ENCODE measurements around the gene NOP10. TPM values are rescaled to one million over a fixed set of nuclear protein-coding genes. Genes with fewer than 3 reads are reported as not detected.

The NOP10 gene
- total RNA-seq, 1 experiment from 2014 or later = 235 TPM

DNA sequence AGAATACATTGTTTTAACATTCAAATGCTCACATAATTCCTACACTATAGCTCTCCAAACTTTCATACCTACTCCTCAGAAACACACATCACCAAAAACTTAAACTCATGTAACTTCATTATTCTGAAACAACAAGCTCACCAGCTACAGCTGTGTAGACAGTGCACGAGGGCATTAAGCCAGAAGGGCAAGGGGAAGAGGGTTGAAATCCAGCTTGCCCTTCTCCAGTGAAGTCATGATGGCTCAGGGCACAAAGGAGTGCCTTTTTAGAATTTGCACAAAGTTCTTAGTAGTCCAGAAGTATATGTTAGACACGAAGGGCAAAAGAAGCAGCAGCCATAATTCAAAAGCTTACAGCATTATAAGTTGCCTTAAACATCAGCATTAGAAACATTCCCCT, 13.9 kb downstream of the NOP10 start:
- Histone ChIP-seq H3T11ph (ENCODE audit: low read length) (no peak overlapping the region), H2BK120ac (ENCODE audit: low read depth, low read length, poor library complexity, severe bottlenecking) (no peak overlapping the region), H2AFZ (ENCODE audit: low read length) (no peak overlapping the region), H3K27me3 (ENCODE audit: insufficient read depth, low read length) (no peaks in the 10 kb centered on the region), H3K79me2 (ENCODE audit: insufficient read depth, low read length) (no peaks in the 10 kb centered on the region), H3K56ac (ENCODE audit: insufficient read length, low read depth, low read length) (no peak overlapping the region), H3K9me3 (ENCODE audit: control insufficient read depth, low read depth, low read length) (no peaks in the 10 kb centered on the region), H3K4me1 (ENCODE audit: insufficient read depth, low read length) (no peaks in the 10 kb centered on the region), H3K9ac (ENCODE audit: extremely low read depth, insufficient read length, low read length) (no peak overlapping the region), H3K4ac (ENCODE audit: low read depth, low read length) (no peak overlapping the region), H4K20me1 (ENCODE audit: control insufficient read depth, insufficient read depth, insufficient read length) (no peaks in the 10 kb centered on the region), H2BK5ac (ENCODE audit: insufficient read length, low read length) (no peak overlapping the region), H4K8ac (replicated peaks; ENCODE audit: insufficient read length, low read depth, low read length) (no peak overlapping the region), H3K79me1 (ENCODE audit: insufficient read depth, low read depth, low read length, poor library complexity, severe bottlenecking) (no peaks in the 10 kb centered on the region), H3K4me2 (ENCODE audit: insufficient read depth, insufficient read length, low read length) (no peak overlapping the region), H3K27ac (ENCODE audit: insufficient read length, low read depth, low read length) (no peak overlapping the region), H4K5ac (ENCODE audit: insufficient read length, low read depth, low read length) (no peak overlapping the region), H2BK20ac (ENCODE audit: low read depth, low read length, poor library complexity, severe bottlenecking) (no peak overlapping the region), H3K23ac (ENCODE audit: insufficient read length, low read depth, low read length) (no peak overlapping the region), H3K18ac (ENCODE audit: insufficient read length, low read depth, low read length) (no peak overlapping the region), H4K91ac (ENCODE audit: insufficient read length, low read depth, low read length) (no peak overlapping the region), H2BK15ac (ENCODE audit: low read depth, low read length) (no peak overlapping the region), H2BK12ac (ENCODE audit: insufficient read length, low read depth, low read length) (no peak overlapping the region), H3K23me2 (ENCODE audit: insufficient read length, low read depth, low read length, poor library complexity, severe bottlenecking) (no peaks in the 10 kb centered on the region), H2AK5ac (ENCODE audit: insufficient read length, low read length) (no peak overlapping the region), H3K14ac (ENCODE audit: insufficient read depth, low read length) (no peak overlapping the region)
- Mint-ChIP-seq H3K9me3 (no peaks in the 10 kb centered on the region), H3K27me3 (ENCODE audit: low read depth) (no peaks in the 10 kb centered on the region; the same call in 1 of the 2 replicates), H3K4me1 (no peaks in the 10 kb centered on the region), H3K36me3 (ENCODE audit: insufficient read depth in 1 of 3, low read depth in 3 of 3) (no peaks in the 10 kb centered on the region), H3K27ac (no peak overlapping the region), H3K4me3 (no peak overlapping the region; a peak in 1 of 5 replicates)
- no peak for DNase-seq
- TF ChIP-seq, protein P1, sequence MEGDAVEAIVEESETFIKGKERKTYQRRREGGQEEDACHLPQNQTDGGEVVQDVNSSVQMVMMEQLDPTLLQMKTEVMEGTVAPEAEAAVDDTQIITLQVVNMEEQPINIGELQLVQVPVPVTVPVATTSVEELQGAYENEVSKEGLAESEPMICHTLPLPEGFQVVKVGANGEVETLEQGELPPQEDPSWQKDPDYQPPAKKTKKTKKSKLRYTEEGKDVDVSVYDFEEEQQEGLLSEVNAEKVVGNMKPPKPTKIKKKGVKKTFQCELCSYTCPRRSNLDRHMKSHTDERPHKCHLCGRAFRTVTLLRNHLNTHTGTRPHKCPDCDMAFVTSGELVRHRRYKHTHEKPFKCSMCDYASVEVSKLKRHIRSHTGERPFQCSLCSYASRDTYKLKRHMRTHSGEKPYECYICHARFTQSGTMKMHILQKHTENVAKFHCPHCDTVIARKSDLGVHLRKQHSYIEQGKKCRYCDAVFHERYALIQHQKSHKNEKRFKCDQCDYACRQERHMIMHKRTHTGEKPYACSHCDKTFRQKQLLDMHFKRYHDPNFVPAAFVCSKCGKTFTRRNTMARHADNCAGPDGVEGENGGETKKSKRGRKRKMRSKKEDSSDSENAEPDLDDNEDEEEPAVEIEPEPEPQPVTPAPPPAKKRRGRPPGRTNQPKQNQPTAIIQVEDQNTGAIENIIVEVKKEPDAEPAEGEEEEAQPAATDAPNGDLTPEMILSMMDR (conservative IDR thresholded peaks at IDR 0.05) = no peak
- no CpG with 5 or more reads among the region's 2 CpGs for WGBS (ENCODE audit: extremely low coverage, insufficient read length, low lambda C conversion rate)
